Fibroblast of the aortic adventitia (primary cell): Measurements from ENCODE around the gene DNAJC15. TPM values are rescaled to one million over a fixed set of nuclear protein-coding genes. Genes with fewer than 3 reads are reported as not detected.

ENCODE experiments used
- DNase-seq: peaks from one replicate; pipeline ENCODE4 v3.0.0-alpha.2; 2010; ENCODE audit warnings: low read depth
- H3K4me3 ChIP-seq: 2 replicates; pipeline ENCODE4 v1.5.1; 2011; ENCODE audit warnings: low read depth, mild to moderate bottlenecking, control low read depth, low read length, moderate library complexity
- CTCF ChIP-seq: IDR thresholded peaks from 2 replicates; pipeline ENCODE4 v1.5.1; 2011; ENCODE audit warnings: mild to moderate bottlenecking, low read length, control low read depth, inconsistent platforms; ENCODE audit not compliant: insufficient read depth
- total RNA-seq: library from RNA; depleted of rRNA; stranded (reverse); fragments of >200 nt; gene quantifications from 2 replicates; pipeline ENCODE4 v1.2.3, GENCODE V29; 2012; ENCODE audit warnings: low replicate concordance

DNAJC15 gene
- total RNA-seq, 1 donor: 18.7 TPM

GRCh38 chr13:43118521-43118920 is 95.1 kb downstream of the DNAJC15 start:
- no peak for TF ChIP-seq CTCF
- no peak for DNase-seq
- H3K4me3 ChIP-seq: no peak overlapping the region

DNA sequence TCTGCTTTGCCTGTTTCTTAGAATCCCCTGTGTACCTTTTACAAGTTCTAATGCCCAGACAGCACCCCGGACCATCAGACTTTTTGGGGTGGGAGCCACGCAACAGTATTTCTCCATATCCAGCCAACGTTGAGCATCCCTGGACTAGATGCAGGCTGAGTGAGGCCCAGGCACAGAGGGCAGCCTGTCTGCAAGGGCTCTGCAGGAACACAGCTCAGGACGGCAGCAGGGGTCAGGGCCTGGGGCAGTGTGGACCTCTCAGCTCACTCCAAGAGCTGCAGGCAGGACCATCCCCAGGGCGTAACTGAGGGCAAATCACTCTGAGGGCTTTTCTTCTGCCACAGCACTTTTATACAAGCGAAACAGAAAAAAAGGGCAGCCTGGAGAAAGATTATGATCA is 95.8 kb downstream of the DNAJC15 start:
- TF ChIP-seq CTCF: no peak
- no peak for DNase-seq

DNA sequence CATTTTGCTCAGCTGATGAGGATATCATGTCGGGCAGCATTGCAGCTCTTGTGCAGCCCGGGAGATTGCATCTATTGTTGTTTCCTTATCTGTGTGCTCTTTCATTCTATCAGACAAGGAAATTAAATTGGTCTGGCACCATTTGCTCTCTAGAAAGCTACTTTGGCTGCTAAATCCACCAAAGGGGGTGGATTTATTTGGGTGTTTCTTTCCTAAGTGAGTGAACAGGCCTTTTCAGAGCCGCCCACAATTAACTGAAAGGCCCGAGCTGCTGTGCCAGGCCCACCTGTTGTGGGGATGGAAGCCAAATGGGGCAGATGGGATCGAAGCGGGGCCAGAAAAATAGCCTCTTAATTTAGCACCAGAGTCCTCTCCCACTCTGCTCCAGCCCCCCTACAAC is 99.4 kb downstream of the DNAJC15 start:
- DNase-seq: no peak
- H3K4me3 ChIP-seq: no peak overlapping the region
- TF ChIP-seq CTCF: no peak

More for the DNA sequence above, 95.8 kb downstream of the DNAJC15 start:
- no peak overlapping the region for H3K4me3 ChIP-seq

GRCh38 chr13:43123856-43124255 is 100.5 kb downstream of the DNAJC15 start:
- DNase-seq: no peak
- H3K4me3 ChIP-seq: no peak overlapping the region
- no peak for TF ChIP-seq CTCF

- no peak for DNase-seq
- TF ChIP-seq CTCF: no peak
- no peak overlapping the region for H3K4me3 ChIP-seq
Observed at GRCh38 chr13:43124490-43124889, 101.1 kb downstream of the DNAJC15 start.

- H3K4me3 ChIP-seq: no peak overlapping the region
- no peak for DNase-seq
- TF ChIP-seq CTCF: no peak
Observed at GRCh38 chr13:43126420-43126819, 103.0 kb downstream of the DNAJC15 start.

DNA sequence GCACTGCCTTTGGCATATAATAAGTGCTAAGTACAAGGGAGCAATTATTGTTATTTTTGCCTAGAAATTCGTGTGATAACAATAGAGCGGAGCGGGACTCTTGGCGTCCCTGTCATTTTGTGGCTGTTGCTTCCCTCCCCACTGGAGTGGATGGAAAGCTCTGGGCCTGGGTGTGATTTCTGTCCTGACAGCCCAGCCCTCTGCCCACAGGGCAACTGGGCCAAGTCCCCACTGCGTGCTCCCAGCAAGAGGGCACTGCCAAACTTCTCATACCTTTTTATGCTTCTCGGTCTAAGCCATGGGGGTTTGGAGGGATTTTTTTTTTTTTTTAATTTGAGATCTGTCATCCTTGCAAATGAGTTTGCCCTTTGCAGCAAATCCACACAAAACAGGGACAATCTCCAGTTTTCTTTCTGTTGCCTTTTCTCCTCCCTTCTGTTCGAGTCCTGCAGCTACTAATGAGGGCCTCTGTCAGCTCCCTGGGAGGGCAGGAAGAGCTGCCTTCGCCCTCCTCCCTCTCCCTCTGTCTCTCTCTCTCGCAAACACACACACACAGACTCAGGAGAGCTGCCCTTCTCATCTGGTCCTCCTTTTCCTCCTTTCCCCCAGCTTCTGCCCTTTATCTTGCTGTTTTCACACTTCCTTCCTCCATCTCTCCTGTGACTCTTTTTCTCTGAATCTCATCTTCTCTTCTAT is 103.9 kb downstream of the DNAJC15 start:
- DNase-seq: no peak
- TF ChIP-seq CTCF: no peak
- no peak overlapping the region for H3K4me3 ChIP-seq
